T-cell (primary cell): ENCODE measurements around the gene TLCD3A. TPM values are rescaled to one million over a fixed set of nuclear protein-coding genes. Genes with fewer than 3 reads are reported as not detected.
A peak's percentile ranks its signal among the peaks of the same experiment; 100 is the strongest.

Source experiments
- ATAC-seq, 4 experiments: fragments of 200-7000 bp in 3 of 4; fragments of 150-1000 bp in 1 of 4; cut with Tn5 transposase; replicated peaks in 1 of 4; 1 replicate in 3 of 4; 2 replicates in 1 of 4; pipeline ENCODE4 v1.10.0; 2021; ENCODE audit warnings: moderate library complexity in 3 of 4, mild to moderate bottlenecking in 2 of 4, moderate number of reproducible peaks in 1 of 4
- CTCF ChIA-PET, 2 donors: fragments of 300-600 bp; sonication (Branson Sonifier 250); formaldehyde crosslinking; loops; one replicate each; lab custom pipeline; 2022; ENCODE audit warnings: antibody characterized with exemption in 2 of 2; lab: Charles Lee
- POLR2A ChIA-PET, 2 donors: fragments of 300-600 bp; sonication (Branson Sonifier 250); formaldehyde crosslinking; loops; one replicate each; lab custom pipeline; 2022; ENCODE audit warnings: antibody characterized with exemption in 2 of 2; lab: Charles Lee
- DNase-seq, 35 experiments: peaks; one replicate each; pipeline versions ENCODE4 v3.0.0 to v3.0.0-alpha.2; 2013 to 2023
- H3K27ac ChIP-seq: one replicate; pipeline ENCODE4 v1.5.1; 2013; ENCODE audit warnings: low read length
- H3K27me3 ChIP-seq, 2 experiments: replicated peaks in 1 of 2; 1 replicate in 1 of 2; 2 replicates in 1 of 2; pipeline versions ENCODE4 v1.6.1 to v1.7.0; 2013; ENCODE audit warnings: low read length in 1 of 2, mixed read lengths in 1 of 2; ENCODE audit not compliant: control insufficient read depth in 2 of 2, insufficient read depth in 2 of 2; ENCODE audit errors: extremely low read depth in 1 of 2
- H3K36me3 ChIP-seq, 2 donors: 1 replicate in 1 of 2; 2 replicates in 1 of 2; pipeline versions ENCODE4 v1.6.1 to v1.7.0; 2013; ENCODE audit warnings: low read length in 1 of 2; ENCODE audit not compliant: control insufficient read depth in 2 of 2, insufficient read depth in 1 of 2; ENCODE audit errors: extremely low read depth in 1 of 2
- H3K4me1 ChIP-seq, 2 experiments: 1 replicate in 1 of 2; 2 replicates in 1 of 2; pipeline versions ENCODE4 v1.6.1 to v1.7.0; 2013; ENCODE audit warnings: low read length in 2 of 2, mixed read lengths in 1 of 2; ENCODE audit not compliant: insufficient read depth in 2 of 2, control insufficient read depth in 1 of 2; ENCODE audit errors: extremely low read depth in 1 of 2
- H3K4me3 ChIP-seq, 2 donors: 1 replicate in 1 of 2; 2 replicates in 1 of 2; pipeline versions ENCODE4 v1.5.1 to v1.7.0; 2013; ENCODE audit warnings: mild to moderate bottlenecking in 2 of 2, low read length in 1 of 2, moderate library complexity in 1 of 2; ENCODE audit not compliant: control insufficient read depth in 1 of 2; ENCODE audit errors: extremely low read depth in 1 of 2
- H3K9me3 ChIP-seq: 2 replicates; pipeline ENCODE4 v1.7.0; 2013
- H3K27ac Mint-ChIP-seq, 2 donors: one replicate each; pipeline ENCODE4 v1.8.0; 2020 to 2021; ENCODE audit warnings: mild to moderate bottlenecking in 2 of 2, mixed read lengths in 2 of 2
- H3K27me3 Mint-ChIP-seq, 2 donors: one replicate each; pipeline ENCODE4 v1.8.0; 2021 to 2022; ENCODE audit warnings: mixed read lengths in 2 of 2
- H3K36me3 Mint-ChIP-seq: one replicate; pipeline ENCODE4 v1.8.0; 2021; ENCODE audit warnings: mixed read lengths
- H3K4me1 Mint-ChIP-seq, 3 donors: one replicate each; pipeline ENCODE4 v1.8.0; 2020 to 2022; ENCODE audit warnings: mixed read lengths in 3 of 3, mild to moderate bottlenecking in 1 of 3
- H3K4me3 Mint-ChIP-seq, 3 donors: one replicate each; pipeline ENCODE4 v1.8.0; 2020 to 2022; ENCODE audit warnings: mild to moderate bottlenecking in 3 of 3, mixed read lengths in 3 of 3, moderate library complexity in 3 of 3
- H3K9me3 Mint-ChIP-seq, 3 donors: one replicate each; pipeline ENCODE4 v1.8.0; 2020 to 2022; ENCODE audit warnings: mixed read lengths in 3 of 3
- WGBS: methylation state at CpG from one replicate; pipeline ENCODE4 v1.1.5; 2013; ENCODE audit warnings: missing lambda C conversion rate; ENCODE audit not compliant: insufficient coverage; 5-methylcytosine and 5-hydroxymethylcytosine counted together
- total RNA-seq, 35 experiments: library from RNA in 6 of 35; stranded (reverse) in 6 of 35; fragments of 120-200 nt in 1 of 35; gene quantifications; one replicate each; pipeline versions ENCODE4 v1.2.1 to v1.2.4 and lab custom pipeline; 2013 to 2026

The TLCD3A gene
- total RNA-seq, 5 donors from 2014 or later (not counting 1 experiment from before 2014, with no cell fraction given), result 1.3 to 3.0 (median 2.2) TPM

DNA sequence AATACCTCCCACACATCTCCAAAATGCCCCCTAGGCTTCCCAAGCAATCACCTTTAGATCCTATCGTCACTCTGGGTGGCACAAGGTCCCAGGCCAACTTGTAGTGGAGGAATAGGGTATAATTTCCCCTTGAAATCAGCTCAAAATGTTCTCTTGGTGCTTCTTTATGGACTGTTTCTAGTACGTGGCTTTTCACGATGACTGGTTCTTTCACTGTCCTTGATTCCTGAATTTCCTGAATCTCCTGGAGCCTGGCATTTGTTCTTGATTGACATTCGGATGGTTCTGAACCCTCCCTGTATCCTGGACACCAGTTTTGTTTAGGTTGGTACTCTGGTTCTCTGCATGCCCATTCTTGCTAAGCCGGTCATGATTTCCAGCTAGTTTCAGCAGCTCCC, 10.9 kb upstream of the TLCD3A start:
- Histone ChIP-seq H3K27ac (no peak overlapping the region), H3K9me3 (no peaks in the 10 kb centered on the region), H3K36me3 (no peaks in the 10 kb centered on the region), H3K4me3 (no peak overlapping the region), H3K27me3 (peaks cover 0 to 12% of the 10 kb centered on the region in 2 experiments), H3K4me1 (no peaks in the 10 kb centered on the region)
- ATAC-seq (no peak), DNase-seq (no peak)
- peaks cover 0 to 3% (median 2%) of the 10 kb centered on the region in 3 donors for H3K4me1 Mint-ChIP-seq
- no peaks in the 10 kb centered on the region for H3K27me3 Mint-ChIP-seq
- WGBS, result 83% methylated on average over 1 of the region's 5 CpGs
- ChIA-PET POLR2A (no interaction called here), CTCF (interaction anchor here in 1 of 2 donors (0.6 kb wide), 1 partner anchor 309 kb away, joined by 4 read pairs; no protein-coding TSS in a partner anchor)
- H3K9me3 Mint-ChIP-seq, result no peaks in the 10 kb centered on the region
- H3K4me3 Mint-ChIP-seq, result no peak overlapping the region
- no peak overlapping the region for H3K27ac Mint-ChIP-seq
- H3K36me3 Mint-ChIP-seq, result peaks cover 4% of the 10 kb centered on the region

DNA sequence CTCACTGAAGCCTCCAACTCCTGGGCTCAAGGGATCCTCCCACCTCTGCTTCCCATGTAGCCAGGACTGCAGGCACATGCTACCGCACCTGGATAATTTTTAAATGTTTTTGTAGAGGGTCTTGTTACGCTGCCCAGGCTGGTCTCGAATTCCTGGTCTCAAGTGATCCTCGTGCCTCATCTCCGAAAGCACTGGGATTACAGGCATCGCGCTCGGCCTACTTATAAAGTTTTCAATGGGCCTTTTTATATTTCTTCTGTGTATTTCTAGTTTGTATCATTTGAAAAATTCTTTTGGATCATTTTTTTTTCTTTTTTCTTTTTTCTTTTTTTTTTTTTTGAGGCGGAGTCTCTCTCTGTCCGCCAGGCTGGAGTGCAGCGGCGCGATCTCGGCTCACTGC, 7.3 kb upstream of the TLCD3A start:
- no peak for ATAC-seq
- ChIA-PET POLR2A (no interaction called here), CTCF (interaction anchor here in 1 of 2 donors (0.6 kb wide), 1 partner anchor 57 kb away, joined by 5 read pairs; the partner anchor contains the start of genes GLOD4 and MRM3)
- Mint-ChIP-seq H3K4me1 (no peaks in the 10 kb centered on the region), H3K27me3 (no peaks in the 10 kb centered on the region), H3K27ac (no peak overlapping the region), H3K9me3 (no peaks in the 10 kb centered on the region), H3K36me3 (no peaks in the 10 kb centered on the region), H3K4me3 (no peak overlapping the region)
- Histone ChIP-seq H3K4me1 (no peaks in the 10 kb centered on the region), H3K9me3 (no peaks in the 10 kb centered on the region), H3K27ac (no peak overlapping the region), H3K4me3 (no peak overlapping the region), H3K36me3 (no peaks in the 10 kb centered on the region), H3K27me3 (peaks cover 0 to 11% of the 10 kb centered on the region in 2 experiments)
- 90% methylated on average over 3 of the region's 14 CpGs for WGBS
- DNase-seq, result no peak

DNA sequence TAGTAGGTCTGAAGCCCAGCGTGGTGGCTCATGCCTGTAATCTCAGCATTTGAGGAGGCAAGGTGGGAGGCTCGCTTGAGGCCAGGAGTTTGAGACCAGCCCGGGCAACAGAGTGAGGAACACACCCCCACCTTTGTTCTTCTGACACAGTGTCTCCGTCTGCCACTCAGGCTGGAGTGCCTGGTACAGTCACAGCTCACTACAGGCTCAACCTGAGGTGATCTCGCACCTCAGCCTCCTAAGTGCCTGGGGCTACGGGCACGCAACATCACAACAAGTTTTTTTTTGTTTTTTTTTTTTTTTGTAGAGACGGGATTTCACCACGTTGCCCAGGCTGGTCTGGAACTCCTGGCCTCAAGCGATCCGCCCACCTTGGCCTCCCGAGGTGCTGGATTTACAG, 6.7 kb upstream of the TLCD3A start:
- Histone ChIP-seq H3K36me3 (no peaks in the 10 kb centered on the region), H3K27ac (no peak overlapping the region), H3K4me1 (no peaks in the 10 kb centered on the region), H3K27me3 (peaks cover 0 to 11% of the 10 kb centered on the region in 2 experiments), H3K4me3 (no peak overlapping the region), H3K9me3 (no peaks in the 10 kb centered on the region)
- ATAC-seq, result no peak
- Mint-ChIP-seq H3K36me3 (no peaks in the 10 kb centered on the region), H3K9me3 (no peaks in the 10 kb centered on the region), H3K4me3 (no peak overlapping the region), H3K27ac (no peak overlapping the region), H3K27me3 (peaks cover 0 to 5% of the 10 kb centered on the region in 2 donors), H3K4me1 (peaks cover 0 to under 1% (median 0%) of the 10 kb centered on the region in 3 donors)
- ChIA-PET POLR2A (no interaction called here), CTCF (interaction anchor here in 1 of 2 donors (0.6 kb wide), 1 partner anchor 57 kb away, joined by 5 read pairs; the partner anchor contains the start of genes GLOD4 and MRM3)
- WGBS, result 95% methylated on average over 6 of the region's 12 CpGs
- no peak for DNase-seq

DNA sequence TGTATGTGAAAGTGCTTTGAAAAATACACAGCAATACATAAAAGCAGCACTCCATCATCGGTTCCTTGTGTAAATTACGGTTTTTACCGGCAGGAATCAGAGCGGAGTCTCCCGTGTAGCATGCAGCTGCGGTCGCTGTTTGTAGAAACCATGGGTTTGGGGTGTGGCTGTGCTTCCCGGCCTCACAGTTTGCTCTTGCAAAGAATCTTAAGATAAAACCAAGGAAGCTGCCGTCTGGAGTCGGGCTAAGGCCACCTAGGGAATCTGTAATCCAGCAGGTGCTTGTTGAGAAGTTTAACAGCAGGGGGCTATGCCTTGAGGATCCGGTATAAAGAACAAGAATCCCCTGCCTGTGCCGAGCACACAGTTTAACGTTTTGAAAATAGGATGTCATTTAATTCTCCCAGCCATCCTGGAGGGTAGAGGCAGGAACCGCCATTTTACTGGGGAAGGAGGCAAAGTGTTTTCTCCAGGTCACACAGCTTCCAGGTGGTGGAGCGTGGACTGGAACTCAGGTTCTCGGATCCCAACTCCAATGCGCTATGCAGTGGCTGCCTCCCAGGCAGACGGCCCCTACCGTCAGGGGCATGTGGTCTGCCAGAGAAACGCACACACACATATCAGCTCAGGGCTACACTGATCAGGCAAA, 6.0 kb upstream of the TLCD3A start:
- H3K27me3 Mint-ChIP-seq, result peaks cover 2 to 7% of the 10 kb centered on the region in 2 donors
- H3K9me3 ChIP-seq, result no peaks in the 10 kb centered on the region
- no peak overlapping the region for H3K4me3 ChIP-seq
- H3K27ac ChIP-seq, result no peak overlapping the region
- DNase-seq (no peak), ATAC-seq (no peak)
- ChIA-PET POLR2A (no interaction called here), CTCF (no interaction called here)
- peaks cover 0 to 1% of the 10 kb centered on the region in 2 experiments for H3K4me1 ChIP-seq
- H3K36me3 Mint-ChIP-seq, result no peaks in the 10 kb centered on the region
- H3K27me3 ChIP-seq, result peaks cover 0 to 15% of the 10 kb centered on the region in 2 experiments
- H3K4me3 Mint-ChIP-seq, result no peak overlapping the region
- H3K27ac Mint-ChIP-seq, result no peak overlapping the region
- peaks cover 0 to 3% (median 0%) of the 10 kb centered on the region in 3 donors for H3K4me1 Mint-ChIP-seq
- WGBS, result 77% methylated on average over 8 of the region's 20 CpGs
- no peaks in the 10 kb centered on the region for H3K9me3 Mint-ChIP-seq
- H3K36me3 ChIP-seq, result no peaks in the 10 kb centered on the region

DNA sequence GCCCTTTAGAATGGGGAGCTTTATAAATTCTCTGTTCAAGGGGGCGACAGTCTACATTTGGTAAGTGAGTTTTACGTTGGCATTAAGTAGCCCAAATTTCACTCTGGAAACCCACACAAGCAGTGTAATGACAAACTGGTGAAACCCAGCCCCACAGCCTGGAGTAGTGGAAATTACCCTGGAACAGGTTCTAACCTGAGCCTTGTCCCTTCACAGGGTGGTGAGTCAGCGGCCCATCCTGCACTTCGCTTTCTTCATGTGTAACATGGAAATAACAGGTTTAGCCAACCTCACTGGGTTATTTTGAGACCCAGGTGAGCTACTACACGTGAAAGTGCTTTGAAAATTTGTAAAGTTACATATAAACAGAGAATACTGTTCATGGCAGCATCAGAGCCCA, 3.5 kb upstream of the TLCD3A start:
- peaks cover 0 to 14% of the 10 kb centered on the region in 2 experiments for H3K4me1 ChIP-seq
- H3K36me3 Mint-ChIP-seq, result no peaks in the 10 kb centered on the region
- H3K4me1 Mint-ChIP-seq, result peaks cover 0 to 15% (median 6%) of the 10 kb centered on the region in 3 donors
- ATAC-seq (no peak), DNase-seq (no peak)
- peaks cover 3 to 7% of the 10 kb centered on the region in 2 donors for H3K27me3 Mint-ChIP-seq
- no peak overlapping the region for H3K27ac Mint-ChIP-seq
- H3K36me3 ChIP-seq, result no peaks in the 10 kb centered on the region
- ChIA-PET CTCF (interaction anchor here in 1 of 2 donors (0.7 kb wide), 1 partner anchor 33 kb away, joined by 7 read pairs; no protein-coding TSS in a partner anchor), POLR2A (no interaction called here)
- peaks cover 0 to 23% of the 10 kb centered on the region in 2 experiments for H3K27me3 ChIP-seq
- H3K9me3 Mint-ChIP-seq, result no peaks in the 10 kb centered on the region
- H3K4me3 ChIP-seq, result no peak overlapping the region
- no peak overlapping the region for H3K4me3 Mint-ChIP-seq
- H3K9me3 ChIP-seq, result no peaks in the 10 kb centered on the region
- H3K27ac ChIP-seq, result no peak overlapping the region
- WGBS, result 93% methylated on average over 2 of the region's 5 CpGs

DNA sequence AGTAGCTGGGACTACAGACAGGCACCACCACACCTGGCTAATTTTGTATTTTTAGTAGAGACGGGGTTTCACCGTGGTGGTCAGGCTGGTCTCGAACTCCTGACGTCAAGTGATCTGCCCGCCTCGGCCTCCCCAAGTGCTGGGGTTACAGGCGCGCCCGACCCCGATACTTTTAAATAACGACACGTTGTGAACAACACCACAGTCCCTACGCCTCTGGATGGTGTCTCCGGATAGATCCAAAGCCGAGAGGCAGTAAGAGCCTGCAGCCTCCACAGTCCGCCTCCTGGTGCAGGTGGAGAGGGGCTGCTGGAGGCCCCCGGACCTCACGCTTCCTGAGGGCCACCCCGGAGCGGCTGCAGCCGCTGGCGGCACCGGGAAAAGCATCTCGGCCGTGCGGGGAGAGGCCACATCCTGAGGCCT, 741 bp upstream of the TLCD3A start:
- no peak for DNase-seq
- peak in 2 of 4 experiments; percentile 8 to 19 for ATAC-seq
- no peaks in the 10 kb centered on the region for H3K36me3 Mint-ChIP-seq

More for the DNA sequence above, 741 bp upstream of the TLCD3A start:
- Mint-ChIP-seq H3K27ac (no peak overlapping the region), H3K9me3 (no peaks in the 10 kb centered on the region), H3K4me1 (peaks cover 0 to 17% (median 6%) of the 10 kb centered on the region in 3 donors), H3K4me3 (peak overlapping the region; percentile 62 to 72 (median 64)), H3K27me3 (peaks cover 3 to 7% of the 10 kb centered on the region in 2 donors)
- Histone ChIP-seq H3K4me1 (peaks cover 0 to 14% of the 10 kb centered on the region in 2 experiments), H3K27ac (no peak overlapping the region), H3K36me3 (no peaks in the 10 kb centered on the region), H3K4me3 (peak overlapping the region; percentile 50 to 66), H3K9me3 (no peaks in the 10 kb centered on the region), H3K27me3 (peaks cover 0 to 13% of the 10 kb centered on the region in 2 experiments)
- ChIA-PET CTCF (interaction anchor here in 1 of 2 donors (0.5 kb wide), 1 partner anchor 19 kb away, joined by 3 read pairs; no protein-coding TSS in a partner anchor), POLR2A (no interaction called here)
- 26% methylated on average over 25 of the region's 26 CpGs for WGBS
